ENCODE measurements around the gene TWNK. TPM values are rescaled to one million over a fixed set of nuclear protein-coding genes. Genes with fewer than 3 reads are reported as not detected.

The TWNK gene
- total and polyA plus RNA-seq, 2 experiments from 2014 or later: 12.2 to 29.4 TPM

DNA sequence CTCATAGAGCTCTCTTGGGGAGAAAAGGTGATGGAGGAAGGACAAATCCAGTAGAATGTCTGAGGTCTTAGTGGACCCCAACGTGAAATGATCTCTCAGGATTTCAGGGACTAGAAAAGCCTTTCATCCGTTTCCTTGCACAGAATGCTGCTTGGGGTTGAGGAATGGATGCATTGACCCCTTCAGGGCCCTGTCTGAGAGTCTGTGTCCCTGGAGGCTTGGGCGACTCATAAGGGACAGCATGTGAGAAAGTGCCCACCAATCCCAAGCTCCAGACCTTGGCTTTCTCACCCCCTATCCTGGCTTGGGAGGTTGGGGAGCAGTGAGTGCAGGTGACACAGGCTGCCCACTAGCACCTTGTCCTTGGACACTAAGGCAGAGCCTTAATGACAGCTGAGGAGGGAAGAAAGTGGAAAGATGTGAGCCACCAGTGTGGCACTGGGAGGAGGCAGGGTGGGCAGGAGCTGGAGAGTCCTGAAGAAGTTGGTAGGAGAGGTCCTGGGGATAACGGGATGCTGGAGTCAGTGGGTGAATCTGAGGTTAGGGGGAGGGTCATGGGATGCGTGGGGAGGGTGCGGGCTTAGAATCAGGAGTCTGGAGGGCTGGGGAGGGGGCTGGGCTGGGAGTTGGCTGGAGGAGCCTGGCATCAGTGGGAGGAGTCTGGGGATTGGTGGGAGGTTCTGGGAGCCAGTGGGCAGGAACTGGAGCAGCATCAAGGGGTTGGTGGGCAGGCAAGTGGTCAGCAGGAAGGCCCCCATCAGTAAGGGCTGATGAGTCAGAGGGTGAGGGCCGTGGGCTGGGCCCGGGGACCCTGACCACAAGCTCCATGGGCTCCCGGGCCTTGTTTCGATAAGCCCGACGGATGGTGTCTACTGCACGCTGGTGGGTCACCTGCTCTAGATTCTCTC lies 20.8 kb downstream of the TWNK start:
- Mint-ChIP-seq H3K4me3 (0 out of 3 replicates have a peak overlapping the region, but pooled peaks have one; percentile 12), H3K27ac (no peak overlapping the region), H3K27me3 (ENCODE audit: insufficient read depth, low read depth, poor library complexity) (peaks cover 14% of the 10 kb centered on the region), H3K4me1 (peaks cover 20% of the 10 kb centered on the region), H3K9me3 (no peaks in the 10 kb centered on the region), H3K36me3 (ENCODE audit: low read depth) (peaks cover 29% of the 10 kb centered on the region)
- Histone ChIP-seq H3K27me3 (ENCODE audit: insufficient read depth) (no peaks in the 10 kb centered on the region), H3K27ac (ENCODE audit: low read depth) (no peak overlapping the region), H2AFZ (no peak overlapping the region), H3K36me3 (ENCODE audit: insufficient read depth) (no peaks in the 10 kb centered on the region; the same call in 1 of the 2 replicates), H3K4me2 (no peak overlapping the region), H3F3A (replicated peaks; ENCODE audit: low read depth) (0 out of 2 replicates have a peak, but pooled peaks cover 4% of the 10 kb centered on the region), H3K4me1 (ENCODE audit: insufficient read depth) (peaks cover 10% of the 10 kb centered on the region; the same call in 1 of the 2 replicates), H3K79me2 (replicated peaks; ENCODE audit: insufficient read depth) (no peaks in the 10 kb centered on the region), H3K9me2 (ENCODE audit: insufficient read depth) (no peaks in the 10 kb centered on the region), H3K4me3 (no peak overlapping the region), H4K20me1 (replicated peaks; ENCODE audit: insufficient read depth) (0 out of 2 replicates have a peak, but pooled peaks cover 7% of the 10 kb centered on the region)
- no peak for ATAC-seq
- TF ChIP-seq POLR2AphosphoS5 (IDR thresholded peaks at IDR 0.05; ENCODE audit: low read depth) (peak; percentile 23; the same call in 1 of the 2 replicates), ZNF331 (CRISPR knock-in tag; IDR thresholded peaks at IDR 0.05; ENCODE audit: low read depth) (no peak), CREB1 (CRISPR knock-in tag; IDR thresholded peaks at IDR 0.05; ENCODE audit: low read depth) (no peak), STAT1 (IDR thresholded peaks at IDR 0.05; ENCODE audit: unreplicated experiment) (no peak), NANOG (IDR thresholded peaks at IDR 0.05; ENCODE audit: borderline replicate concordance) (no peak)
- TF ChIP-seq, protein P1, sequence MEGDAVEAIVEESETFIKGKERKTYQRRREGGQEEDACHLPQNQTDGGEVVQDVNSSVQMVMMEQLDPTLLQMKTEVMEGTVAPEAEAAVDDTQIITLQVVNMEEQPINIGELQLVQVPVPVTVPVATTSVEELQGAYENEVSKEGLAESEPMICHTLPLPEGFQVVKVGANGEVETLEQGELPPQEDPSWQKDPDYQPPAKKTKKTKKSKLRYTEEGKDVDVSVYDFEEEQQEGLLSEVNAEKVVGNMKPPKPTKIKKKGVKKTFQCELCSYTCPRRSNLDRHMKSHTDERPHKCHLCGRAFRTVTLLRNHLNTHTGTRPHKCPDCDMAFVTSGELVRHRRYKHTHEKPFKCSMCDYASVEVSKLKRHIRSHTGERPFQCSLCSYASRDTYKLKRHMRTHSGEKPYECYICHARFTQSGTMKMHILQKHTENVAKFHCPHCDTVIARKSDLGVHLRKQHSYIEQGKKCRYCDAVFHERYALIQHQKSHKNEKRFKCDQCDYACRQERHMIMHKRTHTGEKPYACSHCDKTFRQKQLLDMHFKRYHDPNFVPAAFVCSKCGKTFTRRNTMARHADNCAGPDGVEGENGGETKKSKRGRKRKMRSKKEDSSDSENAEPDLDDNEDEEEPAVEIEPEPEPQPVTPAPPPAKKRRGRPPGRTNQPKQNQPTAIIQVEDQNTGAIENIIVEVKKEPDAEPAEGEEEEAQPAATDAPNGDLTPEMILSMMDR (conservative IDR thresholded peaks at IDR 0.05; ENCODE audit: low read depth in 2 of 2): no peak
- no peak for DNase-seq (ENCODE audit: low spot score)

DNA sequence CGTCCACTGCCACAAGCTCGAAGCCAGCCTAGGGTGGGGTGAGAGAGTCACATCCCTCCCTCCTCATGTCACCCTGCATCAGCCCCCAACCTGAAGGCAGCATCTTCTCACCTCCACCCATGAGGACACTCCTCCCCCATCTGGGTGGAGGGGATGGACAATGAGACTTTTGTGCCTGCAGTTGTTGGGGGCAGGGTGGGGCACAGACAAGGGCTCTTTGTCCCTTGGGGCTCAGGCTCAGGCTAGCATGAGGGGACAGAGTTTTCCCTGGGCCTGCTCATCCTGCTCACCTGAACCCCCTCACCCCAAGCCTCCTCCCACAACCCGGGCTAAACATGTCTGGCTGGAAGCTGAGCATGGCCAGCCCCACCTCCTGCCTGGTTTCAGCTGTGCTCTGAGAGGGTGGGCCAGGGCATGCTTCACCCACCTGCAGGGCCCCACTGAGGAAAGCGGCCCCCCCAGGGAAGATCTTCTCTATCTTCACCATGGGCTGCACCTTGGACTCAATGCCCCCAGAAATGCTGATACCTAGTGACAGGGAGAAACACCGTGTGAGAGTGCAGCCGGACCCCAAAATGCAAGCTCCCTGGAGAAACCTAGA lies 21.6 kb downstream of the TWNK start:
- Mint-ChIP-seq H3K36me3 (ENCODE audit: low read depth) (peaks cover 22% of the 10 kb centered on the region), H3K9me3 (no peaks in the 10 kb centered on the region), H3K4me3 (no peak overlapping the region), H3K27ac (no peak overlapping the region), H3K27me3 (ENCODE audit: insufficient read depth, low read depth, poor library complexity) (peaks cover 17% of the 10 kb centered on the region), H3K4me1 (peaks cover 24% of the 10 kb centered on the region)
- H3K4me2 ChIP-seq: no peak overlapping the region
- peaks cover 11% of the 10 kb centered on the region; the same call in 1 of the 2 replicates for H3K4me1 ChIP-seq (ENCODE audit: insufficient read depth)
- no peaks in the 10 kb centered on the region; the same call in 1 of the 2 replicates for H3K36me3 ChIP-seq (ENCODE audit: insufficient read depth)
- 0 out of 2 replicates have a peak, but pooled peaks cover 7% of the 10 kb centered on the region for H4K20me1 ChIP-seq (replicated peaks; ENCODE audit: insufficient read depth)
- no peak for DNase-seq (ENCODE audit: low spot score)
- no peak overlapping the region for H3K4me3 ChIP-seq
- no peak overlapping the region for H2AFZ ChIP-seq
- H3K9me2 ChIP-seq (ENCODE audit: insufficient read depth): no peaks in the 10 kb centered on the region
- H3K79me2 ChIP-seq (replicated peaks; ENCODE audit: insufficient read depth): no peaks in the 10 kb centered on the region
- H3K27me3 ChIP-seq (ENCODE audit: insufficient read depth): no peaks in the 10 kb centered on the region
- ATAC-seq: no peak
- H3K27ac ChIP-seq (ENCODE audit: low read depth): no peak overlapping the region
- H3F3A ChIP-seq (replicated peaks; ENCODE audit: low read depth): 0 out of 2 replicates have a peak, but pooled peaks cover 4% of the 10 kb centered on the region
- TF ChIP-seq, protein P1 (conservative IDR thresholded peaks at IDR 0.05; ENCODE audit: low read depth in 2 of 2): no peak
- TF ChIP-seq POLR2AphosphoS5 (IDR thresholded peaks at IDR 0.05; ENCODE audit: low read depth) (no peak), CREB1 (CRISPR knock-in tag; IDR thresholded peaks at IDR 0.05; ENCODE audit: low read depth) (no peak), ZNF331 (CRISPR knock-in tag; IDR thresholded peaks at IDR 0.05; ENCODE audit: low read depth) (no peak), EZH2 (IDR thresholded peaks at IDR 0.05; ENCODE audit: low read depth, unreplicated experiment) (no peak), JUNB (IDR thresholded peaks at IDR 0.05; ENCODE audit: unreplicated experiment) (no peak), EZH2phosphoT487 (IDR thresholded peaks at IDR 0.05; ENCODE audit: unreplicated experiment) (no peak), NANOG (IDR thresholded peaks at IDR 0.05; ENCODE audit: borderline replicate concordance) (no peak)
- TF ChIP-seq, protein P2, sequence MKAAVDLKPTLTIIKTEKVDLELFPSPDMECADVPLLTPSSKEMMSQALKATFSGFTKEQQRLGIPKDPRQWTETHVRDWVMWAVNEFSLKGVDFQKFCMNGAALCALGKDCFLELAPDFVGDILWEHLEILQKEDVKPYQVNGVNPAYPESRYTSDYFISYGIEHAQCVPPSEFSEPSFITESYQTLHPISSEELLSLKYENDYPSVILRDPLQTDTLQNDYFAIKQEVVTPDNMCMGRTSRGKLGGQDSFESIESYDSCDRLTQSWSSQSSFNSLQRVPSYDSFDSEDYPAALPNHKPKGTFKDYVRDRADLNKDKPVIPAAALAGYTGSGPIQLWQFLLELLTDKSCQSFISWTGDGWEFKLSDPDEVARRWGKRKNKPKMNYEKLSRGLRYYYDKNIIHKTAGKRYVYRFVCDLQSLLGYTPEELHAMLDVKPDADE (IDR thresholded peaks at IDR 0.05): no peak

All from GM23338 (cell line).